GM08714 (cell line): Measurements from ENCODE around the gene KCNN1.
A peak's percentile ranks its signal among the peaks of the same experiment; 100 is the strongest.

Experiments
- H3K4me3 ChIP-seq: fragments of 200-500 bp; sonication (Bioruptor generic); 2 replicates; pipeline ENCODE4 v1.5.1; 2014; ENCODE audit warnings: mild to moderate bottlenecking, low read length, inconsistent platforms
- ZNF274 ChIP-seq: IDR thresholded peaks from 2 replicates; pipeline ENCODE4 v1.6.1; 2012; ENCODE audit warnings: mild to moderate bottlenecking, low read depth, low read length

Gene KCNN1

DNA sequence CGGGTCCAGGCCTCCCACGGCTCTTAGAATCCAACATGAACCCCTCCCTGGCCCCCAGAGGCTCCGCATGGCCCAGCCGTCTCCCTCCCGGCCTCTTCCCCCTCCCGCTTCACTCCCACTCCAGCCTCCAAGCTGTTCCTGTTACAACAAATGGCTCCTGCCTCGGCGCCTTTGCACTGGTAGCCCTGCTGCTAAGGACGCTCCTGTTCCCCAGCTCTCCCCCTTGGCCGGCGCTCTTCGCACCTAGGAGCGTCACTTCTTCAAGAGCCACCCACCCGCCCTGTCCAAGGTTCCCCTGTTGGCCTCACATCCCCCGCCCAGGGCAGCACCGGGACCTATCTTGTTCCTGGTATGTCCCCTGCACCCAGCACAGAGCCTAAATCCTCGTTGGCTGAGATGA is 24.7 kb upstream of the KCNN1 start:
- TF ChIP-seq ZNF274, result no peak
- H3K4me3 ChIP-seq, result no peak overlapping the region

DNA sequence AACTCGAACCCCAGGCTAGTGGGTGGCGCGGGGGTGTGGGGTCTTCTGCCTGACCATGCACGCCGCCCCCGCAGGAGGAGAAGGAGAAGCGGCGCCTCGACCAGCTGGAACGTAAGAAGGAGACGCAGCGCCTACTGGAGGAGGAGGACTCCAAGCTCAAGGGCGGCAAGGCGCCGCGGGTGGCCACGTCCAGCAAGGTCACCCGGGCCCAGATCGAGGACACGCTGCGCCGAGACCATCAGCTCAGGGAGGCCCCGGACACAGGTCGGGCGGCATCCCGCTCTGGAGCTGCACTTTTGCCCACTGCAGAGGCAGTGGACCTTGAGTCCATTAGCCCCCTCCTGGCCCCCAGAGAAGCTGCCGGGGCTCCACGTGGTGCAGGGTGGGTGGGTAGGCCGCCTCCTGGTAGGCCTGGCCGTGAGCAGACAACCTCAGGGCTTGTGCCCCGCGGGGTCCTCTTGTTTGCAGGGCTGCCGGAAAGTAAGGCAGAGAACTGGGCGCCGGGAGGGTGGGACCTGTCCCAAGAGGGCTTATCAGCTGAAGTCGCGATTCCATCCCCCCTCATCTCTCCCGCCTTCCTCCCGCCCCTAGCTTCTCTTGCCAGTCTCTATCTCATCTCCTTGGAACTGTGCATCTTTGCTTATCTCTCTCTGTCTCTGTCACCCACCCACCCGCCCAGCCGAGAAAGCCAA is 24.2 kb upstream of the KCNN1 start:
- H3K4me3 ChIP-seq, result no peak overlapping the region
- TF ChIP-seq ZNF274, result no peak

DNA sequence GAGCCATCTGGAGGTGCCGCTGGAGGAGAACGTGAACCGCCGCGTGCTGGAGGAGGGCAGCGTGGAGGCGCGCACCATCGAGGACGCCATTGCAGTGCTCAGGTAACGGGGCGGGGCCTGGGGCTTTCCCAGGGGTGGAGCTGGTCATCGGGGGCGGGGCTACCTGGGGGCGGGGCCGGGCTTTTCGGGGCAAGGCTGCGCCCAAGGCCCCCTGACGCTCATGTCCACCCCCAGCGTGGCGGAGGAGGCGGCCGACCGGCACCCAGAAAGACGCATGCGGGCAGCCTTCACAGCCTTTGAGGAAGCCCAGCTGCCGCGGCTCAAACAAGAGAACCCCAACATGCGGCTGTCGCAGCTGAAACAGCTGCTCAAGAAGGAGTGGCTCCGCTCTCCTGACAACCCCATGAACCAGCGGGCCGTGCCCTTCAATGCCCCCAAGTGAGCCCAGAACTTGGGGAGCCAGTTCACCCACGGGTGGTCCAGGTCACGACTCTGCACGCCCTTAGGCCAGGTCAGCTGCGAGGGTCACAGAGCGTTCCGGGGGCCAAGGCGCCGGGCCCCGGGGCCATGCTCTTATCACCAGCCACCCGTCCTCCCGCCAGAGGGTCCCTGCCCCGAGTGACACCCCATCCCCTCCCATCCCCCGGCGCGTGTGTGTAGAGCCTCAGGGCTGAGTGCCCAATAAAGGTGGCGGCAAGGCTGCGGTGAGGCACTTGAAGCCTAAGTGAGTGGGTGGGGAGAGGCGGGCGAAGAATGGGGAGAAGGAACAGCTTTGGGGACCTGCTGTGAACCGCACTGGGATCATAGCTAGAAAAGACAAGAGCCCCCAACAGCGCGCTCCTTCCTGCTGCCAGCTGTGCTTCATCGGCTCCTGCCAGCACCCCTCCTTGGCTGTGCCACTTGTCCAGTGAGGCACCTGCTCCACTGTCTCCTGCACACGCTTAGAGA is 23.4 kb upstream of the KCNN1 start:
- no peak for TF ChIP-seq ZNF274
- no peak overlapping the region for H3K4me3 ChIP-seq

DNA sequence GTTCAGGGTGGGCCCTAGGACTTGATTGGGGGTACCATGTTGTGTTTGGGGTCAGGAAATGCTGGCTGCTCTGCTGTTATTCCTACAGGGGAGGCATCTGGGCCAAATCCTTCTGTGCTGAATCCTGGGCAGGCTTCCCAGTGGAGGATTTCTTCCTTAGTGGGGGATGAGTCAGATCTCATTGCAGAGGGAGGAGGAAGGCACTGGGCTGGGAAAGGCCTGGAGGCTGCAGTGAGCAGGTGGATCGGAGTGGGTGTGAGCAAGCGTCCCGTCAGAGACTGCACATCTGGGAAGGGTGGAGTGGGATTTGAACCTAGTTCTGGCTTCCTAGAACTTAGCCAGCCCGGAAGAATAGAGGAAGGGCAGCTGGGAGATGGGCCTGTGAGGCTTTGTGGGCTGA is 22.6 kb upstream of the KCNN1 start:
- H3K4me3 ChIP-seq, result no peak overlapping the region
- no peak for TF ChIP-seq ZNF274

DNA sequence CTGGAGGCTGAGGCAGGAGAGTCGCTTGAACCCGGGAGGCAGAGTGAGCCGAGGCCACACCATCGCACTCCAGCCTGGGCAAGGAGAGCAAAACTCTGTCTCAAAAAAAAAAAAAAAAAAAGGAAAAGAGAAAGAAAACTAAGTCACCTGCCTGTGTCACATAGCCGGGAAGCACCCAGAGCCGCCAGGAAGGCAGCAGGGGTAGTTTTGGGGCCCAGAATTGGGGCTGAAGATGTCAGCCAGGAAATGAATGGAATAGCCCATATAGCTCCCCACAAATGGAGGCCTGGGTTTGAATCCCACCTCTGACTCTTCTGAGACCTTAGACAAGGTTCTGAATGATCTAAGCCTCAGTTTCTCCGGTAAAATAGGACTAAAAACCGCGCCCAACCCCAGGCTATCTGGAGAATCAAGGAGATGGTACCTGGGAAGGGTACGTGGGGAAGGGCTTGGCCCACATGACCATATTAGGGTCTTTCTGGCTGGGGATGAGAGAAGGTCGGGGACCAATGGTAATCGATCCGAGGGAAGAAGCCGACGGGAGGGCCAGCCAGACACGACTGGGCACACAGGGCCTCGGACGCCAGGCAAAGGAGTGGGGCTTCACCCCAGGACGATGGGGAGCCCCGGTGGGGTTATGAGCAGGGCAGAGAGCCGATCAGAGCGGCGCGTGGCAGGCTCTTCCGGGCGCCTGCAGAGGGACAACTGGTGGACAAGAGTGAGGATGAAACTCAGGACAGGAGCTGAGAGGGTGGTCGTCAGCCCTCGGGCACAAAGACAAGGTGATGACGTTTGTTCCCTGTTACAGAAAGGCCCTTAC is 19.7 kb upstream of the KCNN1 start:
- TF ChIP-seq ZNF274, result no peak

DNA sequence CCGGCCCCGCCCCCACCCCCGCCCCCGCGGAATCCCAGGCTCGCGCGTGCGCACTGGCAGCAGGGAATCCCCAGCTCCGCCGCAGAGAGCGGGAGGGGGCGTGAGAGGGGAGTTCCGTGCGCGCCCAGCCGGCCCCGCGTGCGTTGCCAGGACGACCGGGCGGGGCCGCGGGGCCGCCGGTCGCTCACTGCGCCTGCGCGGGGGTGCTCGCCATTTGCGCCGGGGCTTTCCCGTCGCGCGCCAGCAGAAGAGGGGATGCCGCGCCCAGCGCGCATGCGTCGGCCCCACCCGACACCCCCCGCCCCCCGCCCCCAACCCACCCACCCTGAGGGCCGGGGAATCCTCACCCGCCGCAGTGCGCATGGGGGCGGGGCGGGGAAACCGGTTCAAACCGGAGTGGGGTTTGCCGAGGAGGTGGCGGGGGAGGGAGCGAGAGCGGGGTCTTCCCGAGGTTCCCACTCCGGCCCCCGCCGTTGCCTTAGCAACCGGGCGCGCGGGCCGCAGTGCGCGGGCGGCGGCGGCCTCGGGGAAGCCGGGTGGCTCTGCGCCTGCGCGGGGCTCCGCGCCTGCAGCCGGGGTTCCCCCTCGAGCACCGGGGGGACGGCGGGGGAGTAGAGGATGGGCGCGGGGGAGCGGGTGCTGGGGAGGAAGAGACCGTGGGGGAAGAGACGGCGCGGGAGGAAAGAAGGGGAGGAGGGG is 18.9 kb upstream of the KCNN1 start:
- H3K4me3 ChIP-seq, result peak overlapping the region; percentile 18; the same call in 1 of the 2 replicates
- no peak for TF ChIP-seq ZNF274

More for the DNA sequence above, 19.7 kb upstream of the KCNN1 start:
- peak overlapping the region; percentile 32; the same call in 1 of the 2 replicates for H3K4me3 ChIP-seq

DNA sequence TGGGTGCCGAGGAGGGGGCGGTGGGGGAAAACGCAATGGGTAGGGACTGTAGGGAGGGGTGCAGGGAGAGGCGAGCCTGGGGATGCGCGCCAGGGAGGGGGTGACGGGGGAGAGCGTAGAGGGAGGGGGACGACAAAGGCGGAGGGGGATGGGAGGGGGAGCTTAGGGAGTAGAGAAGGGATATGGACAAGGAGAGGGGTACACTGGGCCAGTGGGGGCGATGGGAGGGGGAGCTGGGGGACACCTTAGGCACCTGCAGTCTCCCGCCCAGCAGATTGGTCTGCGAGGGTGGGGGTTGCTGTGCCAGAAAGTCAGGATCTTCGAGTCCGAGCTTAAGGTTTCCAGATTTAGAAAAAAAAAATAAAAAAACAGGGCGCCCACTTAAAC is 18.4 kb upstream of the KCNN1 start:
- TF ChIP-seq ZNF274, result no peak
- peak overlapping the region; percentile 30; the same call in 1 of the 2 replicates for H3K4me3 ChIP-seq

DNA sequence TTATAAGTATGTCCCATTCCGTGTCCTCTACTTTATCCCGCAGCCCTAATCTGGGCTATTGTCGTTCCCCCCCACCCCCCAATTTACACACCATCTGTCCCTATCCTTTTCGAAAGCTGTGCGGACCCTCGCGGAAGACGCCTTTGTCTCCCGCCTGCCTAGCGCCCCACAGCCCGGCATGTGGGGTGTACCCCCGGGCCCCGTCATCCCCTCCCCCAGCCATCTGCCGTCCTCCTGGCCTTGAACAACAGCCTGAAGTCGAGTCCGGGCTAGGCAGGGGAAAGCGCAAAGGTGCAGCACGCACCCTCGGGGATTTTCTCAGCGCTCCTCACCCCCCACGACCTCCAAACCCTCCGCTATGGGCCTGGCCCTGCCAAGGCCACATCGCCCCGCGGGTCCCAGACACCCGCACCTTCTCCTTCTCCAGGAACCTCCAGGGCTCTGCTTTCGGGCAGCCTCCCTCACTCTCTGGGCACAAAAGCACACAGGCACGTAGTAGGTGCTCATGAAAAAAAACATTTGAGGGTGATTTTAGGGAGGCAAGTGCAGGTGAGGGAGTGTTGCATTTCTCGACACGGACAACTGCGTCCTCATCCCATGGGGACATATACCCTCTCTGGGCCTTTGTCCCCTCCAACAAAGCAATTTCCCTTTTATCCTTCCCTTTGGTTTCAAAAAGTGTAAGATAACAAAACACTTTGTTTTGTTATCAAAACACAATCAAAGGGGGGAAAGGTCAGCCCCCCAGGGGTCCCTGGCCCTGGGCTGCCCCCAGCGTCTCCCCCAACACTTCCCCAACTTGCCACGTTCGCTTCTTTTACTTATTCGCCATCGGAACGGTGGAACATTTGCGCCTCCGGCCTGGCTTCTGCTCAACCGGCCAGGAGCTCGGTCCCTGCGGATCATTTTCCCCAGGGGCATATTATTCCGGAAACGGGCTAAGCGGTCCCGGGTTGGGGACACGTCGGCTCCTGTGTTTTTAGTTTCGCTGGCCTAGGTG is 17.7 kb upstream of the KCNN1 start:
- TF ChIP-seq ZNF274, result no peak

DNA sequence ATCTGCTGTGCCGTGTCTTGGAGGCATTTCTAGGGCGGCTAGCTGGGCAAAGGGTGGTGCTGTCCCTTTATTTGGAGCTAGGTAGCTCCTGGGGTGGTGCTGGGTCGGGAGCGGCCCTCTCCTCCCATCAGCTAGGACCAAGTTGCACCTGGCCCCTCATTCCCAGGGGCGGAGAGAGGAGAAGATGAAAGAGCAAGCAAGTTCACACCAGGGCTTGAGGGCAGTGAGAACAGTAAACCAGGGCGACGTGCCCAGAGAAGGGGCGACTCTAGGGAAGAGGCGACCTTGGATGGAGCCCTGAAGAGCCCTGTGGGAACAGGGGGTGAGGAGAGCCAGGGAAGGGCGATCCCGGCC is 17.0 kb upstream of the KCNN1 start:
- no peak overlapping the region for H3K4me3 ChIP-seq
- no peak for TF ChIP-seq ZNF274

More for the DNA sequence above, 17.7 kb upstream of the KCNN1 start:
- H3K4me3 ChIP-seq, result peak overlapping the region; percentile 30; the same call in 1 of the 2 replicates

DNA sequence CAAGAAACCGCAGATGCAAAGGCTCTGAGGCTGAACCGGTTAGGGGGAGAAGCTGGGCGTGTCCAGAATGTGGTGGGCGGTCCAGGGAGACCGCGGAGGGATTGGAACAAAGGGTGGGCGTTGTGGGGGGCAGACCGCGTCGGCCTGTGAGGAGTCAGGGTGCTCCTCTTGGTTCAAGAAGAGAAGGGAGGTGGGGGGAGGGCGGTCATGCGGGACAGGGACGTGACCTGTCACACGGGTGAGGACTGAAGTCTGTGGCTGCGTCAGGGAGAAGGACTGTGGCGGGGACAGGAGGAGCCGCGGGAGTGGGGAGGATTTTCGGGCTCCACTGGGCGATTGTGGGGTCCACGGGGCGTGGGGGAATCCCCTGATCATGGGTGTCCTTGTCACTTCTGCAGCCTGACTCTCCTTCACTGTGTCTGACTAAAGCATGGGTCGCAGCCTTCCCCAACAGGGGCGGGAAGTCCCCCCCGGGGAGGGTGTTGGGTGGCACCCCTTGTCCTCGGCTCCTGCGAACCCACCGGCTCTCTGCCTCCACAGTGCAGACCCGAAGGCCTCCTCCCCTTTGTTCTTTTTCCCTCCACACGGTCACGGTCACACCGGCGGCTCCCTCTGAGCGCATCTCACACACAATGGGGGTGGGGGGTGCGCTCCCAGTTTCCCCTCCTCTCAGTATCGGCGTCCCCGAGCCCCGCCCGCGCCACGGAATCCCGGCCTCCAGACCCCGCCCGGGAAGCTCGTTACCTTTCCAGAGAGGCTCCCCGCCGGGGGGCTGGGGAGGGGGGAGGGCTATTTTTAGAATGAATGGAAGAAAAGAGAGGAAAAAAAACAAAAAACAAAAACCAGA is 16.4 kb upstream of the KCNN1 start:
- no peak for TF ChIP-seq ZNF274
- H3K4me3 ChIP-seq, result peak overlapping the region; percentile 44; the same call in 1 of the 2 replicates

DNA sequence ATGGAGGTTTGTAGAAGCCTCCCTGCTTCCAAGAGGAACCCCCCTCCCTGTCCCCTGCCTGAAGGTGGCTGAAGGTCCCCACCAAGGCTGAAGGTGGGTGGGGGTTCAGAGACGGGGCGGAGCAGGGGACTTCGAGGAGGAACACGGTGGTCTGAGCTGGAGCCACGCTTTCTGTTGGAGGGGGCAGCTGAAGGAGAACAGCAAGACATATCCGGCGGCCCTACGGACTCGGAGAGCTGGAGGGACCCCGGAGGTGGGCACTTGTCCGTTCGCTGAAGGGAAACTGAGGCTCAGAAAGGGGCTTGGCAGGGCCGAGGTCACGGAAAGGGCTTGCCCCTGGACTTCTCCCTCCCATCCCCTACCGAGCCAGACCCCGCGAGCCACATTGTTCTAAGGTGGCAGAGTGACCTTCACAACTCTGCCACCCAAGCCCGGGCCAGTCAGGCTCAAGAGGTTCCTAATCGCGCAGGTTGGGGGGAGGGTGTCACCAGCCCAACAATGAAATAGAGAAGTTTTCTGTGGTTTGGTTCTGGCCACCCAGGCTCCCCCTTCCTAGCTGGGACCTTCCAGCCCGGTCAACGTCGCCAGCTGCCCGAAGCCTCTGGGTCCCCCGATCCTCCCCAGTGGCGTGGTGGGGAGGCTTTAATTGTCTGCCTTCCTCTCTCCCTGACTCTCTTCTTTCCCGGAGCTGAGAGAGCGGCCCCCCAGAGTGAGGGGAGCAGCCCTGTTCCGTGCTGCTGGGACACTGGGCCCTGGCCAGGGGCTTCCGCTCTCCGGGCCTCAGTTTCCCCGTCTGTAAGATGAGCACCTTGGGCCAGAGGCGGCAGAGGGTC is 15.5 kb upstream of the KCNN1 start:
- H3K4me3 ChIP-seq, result peak overlapping the region; percentile 44; the same call in 1 of the 2 replicates
- no peak for TF ChIP-seq ZNF274
